ENCODE data around the gene PHOSPHO1.
"Not testable (repeated sequence)": the region's sequence is repeated elsewhere in the genome, so short reads cannot be mapped to it uniquely, and the experiment has no call there.

Gene PHOSPHO1

GRCh38 chr17:49193513-49194296 is 36.9 kb downstream of the PHOSPHO1 start:
- DNase-seq (ENCODE audit: low read depth in 3 of 3), result no peak

GRCh38 chr17:49191917-49192741 is 38.5 kb downstream of the PHOSPHO1 start:
- DNase-seq (ENCODE audit: low read depth in 3 of 3), result peak; percentile 85 to 91 (median 87)

- no peak for DNase-seq (ENCODE audit: low read depth in 3 of 3)
Measured at GRCh38 chr17:49191409-49191916, 39.1 kb downstream of the PHOSPHO1 start.

- DNase-seq (ENCODE audit: low read depth in 3 of 3), result no peak
Measured at GRCh38 chr17:49190932-49191331, 39.7 kb downstream of the PHOSPHO1 start.

GRCh38 chr17:49187301-49187700 is 43.3 kb downstream of the PHOSPHO1 start:
- no peak for DNase-seq (ENCODE audit: low read depth in 3 of 3)

GRCh38 chr17:49185381-49185780 is 45.2 kb downstream of the PHOSPHO1 start:
- DNase-seq (ENCODE audit: low read depth in 3 of 3), result not testable (repeated sequence)

GRCh38 chr17:49184522-49184921 is 46.1 kb downstream of the PHOSPHO1 start:
- DNase-seq (ENCODE audit: low read depth in 3 of 3), result not testable (repeated sequence)

- no peak for DNase-seq (ENCODE audit: low read depth in 3 of 3)
Measured at GRCh38 chr17:49183801-49184200, 46.8 kb downstream of the PHOSPHO1 start.

GRCh38 chr17:49183341-49183740 is 47.2 kb downstream of the PHOSPHO1 start:
- no peak for DNase-seq (ENCODE audit: low read depth in 3 of 3)

GRCh38 chr17:49180998-49181635 is 49.5 kb downstream of the PHOSPHO1 start:
- no peak for DNase-seq (ENCODE audit: low read depth in 3 of 3)

- DNase-seq (ENCODE audit: low read depth in 3 of 3), result peak; percentile 42 to 64 (median 42)
Measured at GRCh38 chr17:49180303-49180702, 50.3 kb downstream of the PHOSPHO1 start.

GRCh38 chr17:49175978-49176377 is 54.6 kb downstream of the PHOSPHO1 start:
- DNase-seq (ENCODE audit: low read depth in 3 of 3), result not testable (repeated sequence)
